Lower lobe of right lung (tissue), 2 donors: Measurements from ENCODE around the gene ILF2. TPM values are rescaled to one million over a fixed set of nuclear protein-coding genes. Genes with fewer than 3 reads are reported as not detected.

Experiments
- ATAC-seq, 2 donors: fragments of 200-7000 bp; cut with Tn5 transposase; one replicate each; pipeline ENCODE4 v1.9.1; 2020 to 2022; ENCODE audit warnings: mild to moderate bottlenecking in 2 of 2, moderate library complexity in 2 of 2
- DNase-seq: peaks from one replicate; pipeline ENCODE4 v3.0.0-alpha.2; 2020
- H3K27ac ChIP-seq: fragments of 200-600 bp; one replicate; pipeline ENCODE4 v1.8.0; 2022
- H3K27me3 ChIP-seq: fragments of 200-600 bp; one replicate; pipeline ENCODE4 v1.8.0; 2022; ENCODE audit warnings: low read depth
- H3K36me3 ChIP-seq: fragments of 200-600 bp; one replicate; pipeline ENCODE4 v1.8.0; 2022; ENCODE audit warnings: mild to moderate bottlenecking
- H3K4me1 ChIP-seq: fragments of 200-600 bp; one replicate; pipeline ENCODE4 v1.8.0; 2022
- H3K4me3 ChIP-seq: fragments of 200-600 bp; one replicate; pipeline ENCODE4 v1.8.0; 2022; ENCODE audit warnings: mild to moderate bottlenecking
- H3K9me3 ChIP-seq: fragments of 200-600 bp; one replicate; pipeline ENCODE4 v1.8.0; 2022
- CTCF ChIP-seq: fragments of 200-600 bp; IDR thresholded peaks from one replicate; pipeline ENCODE4 v1.8.0; 2022; ENCODE audit warnings: antibody characterized with exemption, mild to moderate bottlenecking
- intact Hi-C: fragments of 100-400 bp; cut with DNase I; formaldehyde crosslinking; loops from one replicate; pipeline ENCODE4 v1.11.0; 2022
- total RNA-seq: library from RNA; stranded (reverse); fragmentation: NEBNext Ultra II Directional; extraction: Animal tissue kit (Norgen Biotek cat#: 25700); gene quantifications from one replicate; pipeline ENCODE4 v1.2.1, GENCODE V29; 2021
- donor health status: DM: no; HTN: yes; CAD: no; lungs with severe emphysema.

Gene ILF2
- total RNA-seq, 1 donor from 2014 or later: 83.2 TPM

GRCh38 chr1:153638261-153638660 lies 32.5 kb downstream of the ILF2 start:
- no peaks in the 10 kb centered on the region for H3K27me3 ChIP-seq
- ATAC-seq (no peak), DNase-seq (no peak)
- no peak overlapping the region for H3K4me3 ChIP-seq
- H3K4me1 ChIP-seq: peaks cover 33% of the 10 kb centered on the region
- peaks cover 79% of the 10 kb centered on the region for H3K36me3 ChIP-seq
- no peak overlapping the region for H3K27ac ChIP-seq
- TF ChIP-seq CTCF: no peak
- H3K9me3 ChIP-seq: no peaks in the 10 kb centered on the region
- intact Hi-C loops: no loop called here

- H3K36me3 ChIP-seq: peaks cover 60% of the 10 kb centered on the region
- intact Hi-C loops: no loop called here
- H3K4me3 ChIP-seq: no peak overlapping the region
- ATAC-seq: no peak
- H3K4me1 ChIP-seq: peaks cover 41% of the 10 kb centered on the region
- no peaks in the 10 kb centered on the region for H3K27me3 ChIP-seq
- no peak for DNase-seq
- H3K9me3 ChIP-seq: no peaks in the 10 kb centered on the region
- no peak for TF ChIP-seq CTCF
- no peak overlapping the region for H3K27ac ChIP-seq
Measured at GRCh38 chr1:153636312-153636711, 34.5 kb downstream of the ILF2 start.

GRCh38 chr1:153635872-153636271 lies 34.9 kb downstream of the ILF2 start:
- Histone ChIP-seq H3K27ac (no peak overlapping the region), H3K9me3 (no peaks in the 10 kb centered on the region), H3K36me3 (peaks cover 55% of the 10 kb centered on the region), H3K27me3 (no peaks in the 10 kb centered on the region), H3K4me3 (peak overlapping the region; percentile 60), H3K4me1 (peaks cover 44% of the 10 kb centered on the region)
- DNase-seq (no peak), ATAC-seq (no peak)
- intact Hi-C loops: no loop called here
- no peak for TF ChIP-seq CTCF

GRCh38 chr1:153633754-153634665 lies 36.8 kb downstream of the ILF2 start, which contains the start of gene CHTOP:
TSS of gene CHTOP (plus strand) at chr1:153634066. CDS start at chr1:153636589, 2,523 bp downstream.
- ATAC-seq (peak; percentile 97 to 99), DNase-seq (peak; percentile 98)
- Histone ChIP-seq H3K4me1 (peaks cover 57% of the 10 kb centered on the region), H3K36me3 (peaks cover 37% of the 10 kb centered on the region), H3K9me3 (no peaks in the 10 kb centered on the region), H3K27ac (peak within 1 kb of the TSS; percentile 99), H3K27me3 (no peaks in the 10 kb centered on the region), H3K4me3 (peak within 1 kb of the TSS; percentile 60)
- intact Hi-C loops: no loop called here
- no peak for TF ChIP-seq CTCF

GRCh38 chr1:153633161-153633753 lies 37.5 kb downstream of the ILF2 start:
- Histone ChIP-seq H3K4me1 (peaks cover 57% of the 10 kb centered on the region), H3K27ac (peak overlapping the region; percentile 99), H3K27me3 (no peaks in the 10 kb centered on the region), H3K4me3 (peak overlapping the region; percentile 60), H3K9me3 (no peaks in the 10 kb centered on the region), H3K36me3 (peaks cover 29% of the 10 kb centered on the region)
- ATAC-seq (peak; percentile 58 to 68), DNase-seq (peak; percentile 67)
- TF ChIP-seq CTCF: no peak
- intact Hi-C loops: no loop called here
